HG03280 (cell line): ENCODE results near the gene JAM3.

ENCODE experiments used
- ATAC-seq: cut with Tn5 transposase; IDR thresholded peaks from one replicate; pipeline ENCODE4 v1.9.1; 2021; ENCODE audit warnings: mild to moderate bottlenecking, moderate library complexity; ENCODE audit not compliant: unreplicated experiment

Gene JAM3

GRCh38 chr11:134068829-134069425, at the start of gene JAM3:
JAM3 (plus strand) TSS chr11:134069072; CDS start chr11:134069084, 12 bp downstream.
- ATAC-seq, result peak; percentile 83

- no peak for ATAC-seq
These were observed 49.4 kb upstream of the JAM3 start for GRCh38 chr11:134019500-134019899.

- no peak for ATAC-seq
These were observed 48.3 kb upstream of the JAM3 start for GRCh38 chr11:134020598-134020997.

DNA sequence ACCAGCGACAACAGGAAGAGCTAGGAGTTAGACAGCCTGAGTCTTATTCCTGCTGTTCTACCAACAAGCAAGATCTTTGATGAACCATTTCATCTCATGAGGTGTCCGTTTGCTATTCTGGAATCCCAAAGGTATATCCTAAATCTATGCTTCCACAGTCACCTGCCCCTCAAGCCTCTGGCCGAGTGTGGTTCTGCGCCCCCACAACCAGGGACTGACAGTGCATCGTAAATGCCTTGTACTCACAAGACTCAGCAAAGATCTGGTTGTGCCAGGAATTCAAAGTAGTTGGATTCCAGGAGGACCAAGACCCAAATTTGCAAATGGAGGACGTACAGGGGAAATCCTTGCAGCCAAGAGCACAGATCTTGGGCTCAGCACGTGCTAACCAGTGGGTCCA, 47.5 kb upstream of the JAM3 start:
- ATAC-seq, result no peak

- ATAC-seq, result no peak
These were observed 46.1 kb upstream of the JAM3 start for GRCh38 chr11:134022748-134023147.

GRCh38 chr11:134024420-134025081, 44.3 kb upstream of the JAM3 start:
- ATAC-seq, result no peak

- ATAC-seq, result no peak
These were observed 43.8 kb upstream of the JAM3 start for GRCh38 chr11:134025082-134025429.

- ATAC-seq, result no peak
These were observed 42.1 kb upstream of the JAM3 start for GRCh38 chr11:134026655-134027343.

GRCh38 chr11:134027671-134028070, 41.2 kb upstream of the JAM3 start:
- no peak for ATAC-seq

GRCh38 chr11:134028368-134028920, 40.4 kb upstream of the JAM3 start:
- ATAC-seq, result no peak

DNA sequence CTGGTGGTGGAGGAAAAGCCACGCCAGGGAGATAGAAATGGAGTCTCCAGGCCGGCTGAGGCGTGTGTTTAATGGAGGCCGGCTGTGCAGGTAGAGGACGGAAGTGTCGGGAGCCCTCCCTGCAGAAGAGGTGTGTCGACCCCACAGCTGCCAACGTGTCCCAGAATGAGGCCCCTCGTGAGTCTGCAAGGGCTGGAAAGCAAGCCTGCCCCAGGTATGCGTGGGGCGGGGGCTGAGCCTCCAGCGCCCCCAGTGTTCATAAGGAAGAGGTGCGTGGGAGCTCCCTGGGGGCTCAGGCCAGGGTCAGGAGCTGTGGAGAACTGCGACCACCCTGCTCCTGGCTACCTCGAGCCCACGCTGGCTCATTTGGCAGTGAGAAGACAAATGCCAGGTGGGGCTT, 38.0 kb upstream of the JAM3 start:
- ATAC-seq, result no peak

GRCh38 chr11:134032043-134032442, 36.8 kb upstream of the JAM3 start:
- no peak for ATAC-seq

GRCh38 chr11:134032501-134033091, 36.3 kb upstream of the JAM3 start:
- no peak for ATAC-seq

DNA sequence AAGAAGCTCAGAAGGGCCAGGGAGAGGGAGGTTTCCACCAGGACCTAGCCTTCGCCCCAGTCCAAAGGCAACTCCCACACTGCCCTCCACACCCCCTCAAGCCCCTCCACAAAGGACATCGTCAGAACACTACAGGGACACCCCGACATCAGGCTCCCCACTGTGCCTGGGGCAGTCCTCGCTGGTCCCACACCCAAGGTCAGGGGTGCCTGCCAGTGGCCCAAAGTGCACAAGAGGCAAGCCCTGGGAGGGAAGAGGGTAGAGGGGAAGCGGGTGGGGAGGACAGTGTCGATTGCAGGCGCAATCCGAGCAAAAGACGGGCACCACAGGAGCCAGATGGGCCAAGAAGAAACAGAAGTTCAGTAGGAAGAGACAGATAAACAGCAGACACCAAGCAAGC, 35.6 kb upstream of the JAM3 start:
- no peak for ATAC-seq

GRCh38 chr11:134033696-134034491, 35.0 kb upstream of the JAM3 start:
- ATAC-seq, result peak; percentile 54

DNA sequence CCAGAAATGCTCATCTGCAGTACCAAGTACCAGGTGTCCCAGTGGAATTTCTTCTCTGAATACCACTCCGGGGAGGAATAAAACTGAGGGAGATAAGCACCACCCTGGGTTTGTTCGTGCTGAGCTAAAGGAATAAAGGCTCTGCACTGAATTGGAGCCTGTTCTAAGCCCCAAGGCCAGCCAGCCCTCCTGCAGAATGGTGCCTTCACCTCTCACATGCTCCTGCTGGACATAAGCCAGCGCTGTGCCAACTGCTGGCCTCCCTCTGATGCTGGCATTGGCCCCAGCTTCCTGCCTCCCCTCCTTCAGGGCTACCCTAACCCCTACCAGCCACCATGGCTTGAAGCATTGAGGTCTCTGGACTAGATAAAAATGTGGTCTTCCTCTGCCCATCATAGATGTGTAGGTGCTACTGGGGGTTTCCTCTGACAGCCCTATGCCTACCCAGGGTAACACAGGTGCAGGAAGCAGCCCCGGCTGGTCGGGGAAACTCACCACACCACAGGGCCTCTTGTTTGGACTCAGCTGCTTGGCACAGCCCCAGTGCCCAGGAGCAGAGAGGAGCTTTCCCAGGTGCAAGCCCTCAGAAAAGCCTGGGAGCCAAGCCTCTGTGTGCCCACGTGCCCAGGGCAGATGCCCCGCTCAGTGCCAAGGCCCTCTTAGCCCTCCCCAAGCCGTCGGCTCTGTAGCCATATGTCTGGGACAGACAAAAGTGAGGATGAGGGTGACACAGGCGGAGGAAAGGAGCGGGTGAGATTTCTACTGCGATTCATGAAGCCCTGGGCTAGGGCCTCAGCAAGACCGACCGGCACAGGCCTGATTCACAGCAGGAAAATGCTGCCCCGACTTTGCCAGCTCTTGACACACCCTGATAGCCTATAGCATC, 34.1 kb upstream of the JAM3 start:
- ATAC-seq, result no peak

GRCh38 chr11:134036492-134037045, 32.3 kb upstream of the JAM3 start:
- no peak for ATAC-seq

DNA sequence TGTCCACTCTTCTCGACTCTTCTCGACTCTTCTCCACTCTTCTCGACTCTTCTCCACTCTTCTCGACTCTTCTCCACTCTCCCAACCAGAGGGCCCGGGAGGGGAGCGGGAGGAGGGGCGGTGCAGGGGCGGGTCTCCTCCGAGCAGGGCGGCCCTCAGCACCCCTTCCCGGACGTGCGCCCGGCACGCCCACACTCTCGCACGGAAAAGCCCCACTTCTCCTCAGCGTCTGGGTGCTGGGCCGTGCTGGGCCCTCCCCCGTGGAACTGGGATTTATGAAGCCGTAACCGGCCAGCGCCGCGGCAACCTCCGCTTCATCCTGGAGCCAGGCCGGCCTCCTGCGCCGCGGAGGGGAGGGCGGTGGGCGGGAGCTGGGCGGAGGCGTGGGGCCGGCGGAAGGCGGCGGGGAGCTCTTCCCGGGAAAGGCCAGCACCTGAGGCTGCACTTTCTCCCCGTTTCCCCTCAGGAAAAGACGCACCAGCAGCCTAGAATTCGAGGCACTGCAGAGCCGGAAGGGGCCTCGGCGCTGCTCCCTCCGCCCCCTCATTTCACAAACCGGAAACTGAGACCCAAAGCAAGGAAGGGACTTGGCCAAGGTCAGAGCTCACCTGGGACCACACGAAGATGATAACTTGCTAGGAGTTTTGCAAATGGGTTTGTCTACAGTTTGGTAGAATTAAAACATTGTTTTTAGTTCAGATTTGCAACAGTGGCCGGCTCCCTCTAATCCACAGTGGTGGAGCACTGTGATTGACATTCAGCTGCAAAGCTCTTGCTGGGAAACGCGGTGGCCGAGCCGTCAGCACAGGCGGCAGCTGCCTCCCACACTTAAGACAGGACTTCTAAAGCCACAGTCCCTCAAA, 31.6 kb upstream of the JAM3 start:
- no peak for ATAC-seq
